ENCODE results near the gene C6orf89.
"Not testable (repeated sequence)": the region's sequence is repeated elsewhere in the genome, so short reads cannot be mapped to it uniquely, and the experiment has no call there.

Gene C6orf89

DNA sequence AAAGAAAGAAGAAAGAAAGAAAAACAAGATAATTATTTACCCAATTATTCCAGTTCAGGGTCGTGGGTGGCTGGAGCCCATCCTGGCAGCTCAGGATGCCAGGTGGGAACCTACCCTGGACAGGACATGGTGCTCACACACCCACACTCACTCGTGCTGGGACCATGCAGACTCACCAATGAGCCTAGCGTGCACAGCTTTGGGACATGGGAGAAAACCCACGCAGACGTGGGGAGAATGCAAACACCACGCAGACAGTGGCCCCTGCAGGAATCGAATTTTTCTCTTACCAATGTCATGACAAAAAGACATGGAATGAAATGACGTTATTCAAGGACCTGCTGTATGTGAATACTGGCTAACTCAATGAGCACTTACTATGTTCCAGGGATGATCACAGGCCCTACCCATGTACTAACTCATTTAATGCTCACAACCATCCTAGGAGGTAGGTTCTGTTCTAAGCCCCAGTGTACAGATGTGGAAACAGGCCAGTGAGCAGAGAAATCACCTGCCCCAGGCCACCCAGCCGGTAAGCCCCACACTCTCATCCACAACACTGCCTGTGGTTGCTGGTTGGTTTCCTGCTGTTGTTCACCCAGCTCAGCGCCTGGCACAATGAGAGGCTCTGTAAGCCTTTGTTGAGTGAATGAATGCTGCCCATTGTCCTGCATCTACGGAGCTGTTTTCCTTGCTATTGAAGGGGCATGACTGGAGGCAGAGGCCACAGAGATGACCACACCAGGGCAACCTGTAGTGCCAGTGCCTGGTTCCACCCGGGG is 62.0 kb downstream of the C6orf89 start:
- no peak for DNase-seq (ENCODE audit: low read depth in 1 of 2, low spot score in 1 of 2)
- Histone ChIP-seq H3K4me3 (replicated peaks; ENCODE audit: insufficient read depth, low read length) (no peak overlapping the region), H3K27ac (replicated peaks) (no peak overlapping the region), H3K27me3 (ENCODE audit: insufficient read depth, poor library complexity, severe bottlenecking) (peaks cover 9% of the 10 kb centered on the region)
- TF ChIP-seq SPI1 (IDR thresholded peaks at IDR 0.05; ENCODE audit: borderline replicate concordance, low read depth) (no peak), GABPA (IDR thresholded peaks at IDR 0.05; ENCODE audit: low read depth) (no peak)

DNA sequence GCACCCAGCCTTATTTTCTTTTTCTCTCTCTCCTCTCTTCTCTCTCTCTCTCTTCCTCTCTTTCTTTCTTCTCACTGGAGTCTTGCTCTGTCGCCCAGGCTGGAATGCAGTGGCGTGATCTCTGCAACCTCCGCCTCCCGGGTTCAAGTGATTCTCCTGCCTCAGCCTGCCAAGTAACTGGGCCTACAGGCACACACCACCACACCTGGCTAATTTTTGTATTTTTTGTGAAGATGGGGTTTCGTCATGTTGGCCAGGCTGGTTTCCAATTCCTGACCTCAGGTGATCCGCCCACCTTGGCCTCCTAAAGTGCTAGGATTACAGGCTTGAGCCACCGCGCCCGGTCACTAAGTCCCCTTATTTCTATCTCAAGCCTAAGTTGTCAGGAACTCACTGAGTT is 63.3 kb downstream of the C6orf89 start:
- H3K4me3 ChIP-seq (replicated peaks; ENCODE audit: insufficient read depth, low read length); DNase-seq (ENCODE audit: low read depth in 1 of 2, low spot score in 1 of 2); H3K27ac ChIP-seq (replicated peaks): not testable (repeated sequence)
- peaks cover 12% of the 10 kb centered on the region for H3K27me3 ChIP-seq (ENCODE audit: insufficient read depth, poor library complexity, severe bottlenecking)

DNA sequence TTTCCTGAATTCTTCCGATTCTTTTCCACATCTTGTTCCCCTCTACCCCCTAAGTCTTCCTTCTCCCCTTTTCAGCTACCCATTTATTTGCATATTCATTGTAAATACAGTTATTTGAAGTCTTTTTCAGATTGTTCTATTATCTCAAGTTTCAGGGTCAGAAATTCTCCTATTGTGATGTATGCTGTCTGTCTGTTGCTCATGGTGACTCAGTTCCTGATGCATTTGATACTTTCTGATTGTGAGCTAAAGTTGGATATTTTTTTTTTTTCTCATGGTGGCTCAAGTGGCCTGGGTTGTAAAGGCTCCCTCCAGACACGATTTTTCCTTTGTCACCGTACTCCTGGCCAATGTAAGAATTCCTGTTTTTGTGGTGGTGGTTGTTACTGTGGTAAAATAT is 63.9 kb downstream of the C6orf89 start:
- no peak overlapping the region for H3K4me3 ChIP-seq (replicated peaks; ENCODE audit: insufficient read depth, low read length)
- TF ChIP-seq, protein P1, sequence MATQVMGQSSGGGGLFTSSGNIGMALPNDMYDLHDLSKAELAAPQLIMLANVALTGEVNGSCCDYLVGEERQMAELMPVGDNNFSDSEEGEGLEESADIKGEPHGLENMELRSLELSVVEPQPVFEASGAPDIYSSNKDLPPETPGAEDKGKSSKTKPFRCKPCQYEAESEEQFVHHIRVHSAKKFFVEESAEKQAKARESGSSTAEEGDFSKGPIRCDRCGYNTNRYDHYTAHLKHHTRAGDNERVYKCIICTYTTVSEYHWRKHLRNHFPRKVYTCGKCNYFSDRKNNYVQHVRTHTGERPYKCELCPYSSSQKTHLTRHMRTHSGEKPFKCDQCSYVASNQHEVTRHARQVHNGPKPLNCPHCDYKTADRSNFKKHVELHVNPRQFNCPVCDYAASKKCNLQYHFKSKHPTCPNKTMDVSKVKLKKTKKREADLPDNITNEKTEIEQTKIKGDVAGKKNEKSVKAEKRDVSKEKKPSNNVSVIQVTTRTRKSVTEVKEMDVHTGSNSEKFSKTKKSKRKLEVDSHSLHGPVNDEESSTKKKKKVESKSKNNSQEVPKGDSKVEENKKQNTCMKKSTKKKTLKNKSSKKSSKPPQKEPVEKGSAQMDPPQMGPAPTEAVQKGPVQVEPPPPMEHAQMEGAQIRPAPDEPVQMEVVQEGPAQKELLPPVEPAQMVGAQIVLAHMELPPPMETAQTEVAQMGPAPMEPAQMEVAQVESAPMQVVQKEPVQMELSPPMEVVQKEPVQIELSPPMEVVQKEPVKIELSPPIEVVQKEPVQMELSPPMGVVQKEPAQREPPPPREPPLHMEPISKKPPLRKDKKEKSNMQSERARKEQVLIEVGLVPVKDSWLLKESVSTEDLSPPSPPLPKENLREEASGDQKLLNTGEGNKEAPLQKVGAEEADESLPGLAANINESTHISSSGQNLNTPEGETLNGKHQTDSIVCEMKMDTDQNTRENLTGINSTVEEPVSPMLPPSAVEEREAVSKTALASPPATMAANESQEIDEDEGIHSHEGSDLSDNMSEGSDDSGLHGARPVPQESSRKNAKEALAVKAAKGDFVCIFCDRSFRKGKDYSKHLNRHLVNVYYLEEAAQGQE (IDR thresholded peaks at IDR 0.05; ENCODE audit: insufficient replicate concordance, low read depth): no peak
- peaks cover 14% of the 10 kb centered on the region for H3K27me3 ChIP-seq (ENCODE audit: insufficient read depth, poor library complexity, severe bottlenecking)
- H3K27ac ChIP-seq (replicated peaks): no peak overlapping the region
- DNase-seq (ENCODE audit: low read depth in 1 of 2, low spot score in 1 of 2): no peak

DNA sequence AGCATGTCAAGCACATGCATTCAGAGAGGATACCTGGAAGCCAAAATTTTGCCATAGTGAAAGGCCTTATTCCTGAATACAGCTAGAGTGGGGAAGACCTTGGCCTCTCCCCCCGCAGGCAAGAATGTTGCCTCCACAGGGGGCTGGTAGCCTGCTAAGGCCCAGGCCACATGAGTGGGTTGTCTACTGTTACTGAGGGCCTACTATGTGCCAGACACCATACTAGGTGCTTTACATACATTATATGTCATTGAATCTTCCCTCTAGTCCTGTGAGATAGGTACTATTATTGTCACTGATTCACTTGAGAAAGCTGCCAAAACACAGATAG is 68.1 kb downstream of the C6orf89 start:
- TF ChIP-seq, protein P1 (IDR thresholded peaks at IDR 0.05; ENCODE audit: insufficient replicate concordance, low read depth): no peak
- no peak for TF ChIP-seq GABPA (IDR thresholded peaks at IDR 0.05; ENCODE audit: low read depth)
- no peak for DNase-seq (ENCODE audit: low read depth in 1 of 2, low spot score in 1 of 2)
- peaks cover 22% of the 10 kb centered on the region for H3K27me3 ChIP-seq (ENCODE audit: insufficient read depth, poor library complexity, severe bottlenecking)
- no peak overlapping the region for H3K4me3 ChIP-seq (replicated peaks; ENCODE audit: insufficient read depth, low read length)
- no peak overlapping the region for H3K27ac ChIP-seq (replicated peaks)

DNA sequence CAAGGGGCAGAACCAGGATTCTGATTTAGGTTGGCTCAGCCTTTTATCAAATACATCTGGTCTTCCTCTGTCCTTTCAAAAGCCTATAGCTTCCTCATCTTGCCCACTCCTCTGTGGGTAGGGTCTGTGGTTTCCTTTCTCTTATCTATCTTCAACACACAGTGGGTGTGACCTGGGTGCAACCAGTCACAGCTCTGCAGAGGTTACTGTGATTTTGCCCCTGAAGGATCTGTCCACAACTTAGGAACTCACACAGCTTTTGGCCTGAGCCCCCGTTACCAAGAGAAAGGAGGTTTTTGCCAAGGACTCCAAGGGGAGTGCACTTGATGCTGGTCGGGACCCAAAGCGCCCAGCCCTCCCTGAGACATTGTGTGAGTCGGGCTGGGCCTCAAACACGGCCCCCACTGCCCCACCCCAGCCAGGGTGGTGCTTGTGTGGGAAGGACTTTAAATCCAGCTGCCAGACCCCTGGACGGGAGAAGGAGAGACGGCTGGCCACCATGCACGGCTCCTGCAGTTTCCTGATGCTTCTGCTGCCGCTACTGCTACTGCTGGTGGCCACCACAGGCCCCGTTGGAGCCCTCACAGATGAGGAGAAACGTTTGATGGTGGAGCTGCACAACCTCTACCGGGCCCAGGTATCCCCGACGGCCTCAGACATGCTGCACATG is 68.6 kb downstream of the C6orf89 start, which contains the start of gene PI16:
Gene PI16, plus strand, starts transcription at position 477 of the 670 bp plus-strand sequence. Its CDS starts 23 bp downstream, at position 500.
- Histone ChIP-seq H3K27ac (replicated peaks) (no peak within 1 kb of the TSS), H3K4me3 (replicated peaks; ENCODE audit: insufficient read depth, low read length) (no peak within 1 kb of the TSS), H3K27me3 (ENCODE audit: insufficient read depth, poor library complexity, severe bottlenecking) (peaks cover 22% of the 10 kb centered on the region)
- DNase-seq (ENCODE audit: low read depth in 1 of 2, low spot score in 1 of 2): peak in 1 of 2 experiments; percentile 82
- TF ChIP-seq GABPA (IDR thresholded peaks at IDR 0.05; ENCODE audit: low read depth): no peak
- TF ChIP-seq, protein P2, sequence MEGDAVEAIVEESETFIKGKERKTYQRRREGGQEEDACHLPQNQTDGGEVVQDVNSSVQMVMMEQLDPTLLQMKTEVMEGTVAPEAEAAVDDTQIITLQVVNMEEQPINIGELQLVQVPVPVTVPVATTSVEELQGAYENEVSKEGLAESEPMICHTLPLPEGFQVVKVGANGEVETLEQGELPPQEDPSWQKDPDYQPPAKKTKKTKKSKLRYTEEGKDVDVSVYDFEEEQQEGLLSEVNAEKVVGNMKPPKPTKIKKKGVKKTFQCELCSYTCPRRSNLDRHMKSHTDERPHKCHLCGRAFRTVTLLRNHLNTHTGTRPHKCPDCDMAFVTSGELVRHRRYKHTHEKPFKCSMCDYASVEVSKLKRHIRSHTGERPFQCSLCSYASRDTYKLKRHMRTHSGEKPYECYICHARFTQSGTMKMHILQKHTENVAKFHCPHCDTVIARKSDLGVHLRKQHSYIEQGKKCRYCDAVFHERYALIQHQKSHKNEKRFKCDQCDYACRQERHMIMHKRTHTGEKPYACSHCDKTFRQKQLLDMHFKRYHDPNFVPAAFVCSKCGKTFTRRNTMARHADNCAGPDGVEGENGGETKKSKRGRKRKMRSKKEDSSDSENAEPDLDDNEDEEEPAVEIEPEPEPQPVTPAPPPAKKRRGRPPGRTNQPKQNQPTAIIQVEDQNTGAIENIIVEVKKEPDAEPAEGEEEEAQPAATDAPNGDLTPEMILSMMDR (IDR thresholded peaks at IDR 0.05; ENCODE audit: insufficient read depth, low read length): no peak
- TF ChIP-seq POLR2AphosphoS5 (IDR thresholded peaks at IDR 0.05; ENCODE audit: low read depth): peak; percentile 97
- TF ChIP-seq SPI1 (IDR thresholded peaks at IDR 0.05; ENCODE audit: borderline replicate concordance, low read depth): 0 out of 2 replicates have a peak, but pooled peaks have one; percentile 7

All from HL-60 (cell line).